ENCODE measurements around the gene SLC6A16.
"Not testable (repeated sequence)": the region's sequence is repeated elsewhere in the genome, so short reads cannot be mapped to it uniquely, and the experiment has no call there.

The SLC6A16 gene

DNA sequence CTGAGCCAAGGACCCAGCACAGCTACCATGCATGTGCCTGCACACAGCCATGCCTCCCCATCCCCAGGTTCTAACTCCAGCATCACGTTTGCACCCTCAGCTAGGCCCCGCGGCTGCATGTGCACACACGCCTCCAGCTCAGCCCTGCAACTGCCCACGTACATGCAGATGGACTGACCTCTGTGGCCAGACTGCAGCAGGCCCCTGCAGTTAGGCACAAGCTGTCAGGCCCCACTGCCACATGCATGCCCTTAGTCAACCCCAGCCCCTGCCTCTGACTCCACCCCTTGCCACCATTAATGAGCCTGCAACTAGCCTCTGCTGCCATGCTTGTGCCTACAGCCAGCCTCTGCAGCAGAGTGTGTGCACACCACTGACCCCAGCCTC is 23.1 kb downstream of the SLC6A16 start:
- H3K4me3 ChIP-seq (replicated peaks; ENCODE audit: insufficient read depth, low read length) = no peak overlapping the region
- H3K27me3 ChIP-seq (ENCODE audit: insufficient read depth, poor library complexity, severe bottlenecking) = peaks cover 3% of the 10 kb centered on the region
- no peak for DNase-seq (ENCODE audit: low read depth in 1 of 2, low spot score in 1 of 2)
- TF ChIP-seq, protein P1, sequence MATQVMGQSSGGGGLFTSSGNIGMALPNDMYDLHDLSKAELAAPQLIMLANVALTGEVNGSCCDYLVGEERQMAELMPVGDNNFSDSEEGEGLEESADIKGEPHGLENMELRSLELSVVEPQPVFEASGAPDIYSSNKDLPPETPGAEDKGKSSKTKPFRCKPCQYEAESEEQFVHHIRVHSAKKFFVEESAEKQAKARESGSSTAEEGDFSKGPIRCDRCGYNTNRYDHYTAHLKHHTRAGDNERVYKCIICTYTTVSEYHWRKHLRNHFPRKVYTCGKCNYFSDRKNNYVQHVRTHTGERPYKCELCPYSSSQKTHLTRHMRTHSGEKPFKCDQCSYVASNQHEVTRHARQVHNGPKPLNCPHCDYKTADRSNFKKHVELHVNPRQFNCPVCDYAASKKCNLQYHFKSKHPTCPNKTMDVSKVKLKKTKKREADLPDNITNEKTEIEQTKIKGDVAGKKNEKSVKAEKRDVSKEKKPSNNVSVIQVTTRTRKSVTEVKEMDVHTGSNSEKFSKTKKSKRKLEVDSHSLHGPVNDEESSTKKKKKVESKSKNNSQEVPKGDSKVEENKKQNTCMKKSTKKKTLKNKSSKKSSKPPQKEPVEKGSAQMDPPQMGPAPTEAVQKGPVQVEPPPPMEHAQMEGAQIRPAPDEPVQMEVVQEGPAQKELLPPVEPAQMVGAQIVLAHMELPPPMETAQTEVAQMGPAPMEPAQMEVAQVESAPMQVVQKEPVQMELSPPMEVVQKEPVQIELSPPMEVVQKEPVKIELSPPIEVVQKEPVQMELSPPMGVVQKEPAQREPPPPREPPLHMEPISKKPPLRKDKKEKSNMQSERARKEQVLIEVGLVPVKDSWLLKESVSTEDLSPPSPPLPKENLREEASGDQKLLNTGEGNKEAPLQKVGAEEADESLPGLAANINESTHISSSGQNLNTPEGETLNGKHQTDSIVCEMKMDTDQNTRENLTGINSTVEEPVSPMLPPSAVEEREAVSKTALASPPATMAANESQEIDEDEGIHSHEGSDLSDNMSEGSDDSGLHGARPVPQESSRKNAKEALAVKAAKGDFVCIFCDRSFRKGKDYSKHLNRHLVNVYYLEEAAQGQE (IDR thresholded peaks at IDR 0.05; ENCODE audit: insufficient replicate concordance, low read depth) = no peak
- TF ChIP-seq SPI1 (IDR thresholded peaks at IDR 0.05; ENCODE audit: borderline replicate concordance, low read depth) (no peak), GABPA (IDR thresholded peaks at IDR 0.05; ENCODE audit: low read depth) (no peak), POLR2AphosphoS5 (IDR thresholded peaks at IDR 0.05; ENCODE audit: low read depth) (no peak)
- TF ChIP-seq, protein P2, sequence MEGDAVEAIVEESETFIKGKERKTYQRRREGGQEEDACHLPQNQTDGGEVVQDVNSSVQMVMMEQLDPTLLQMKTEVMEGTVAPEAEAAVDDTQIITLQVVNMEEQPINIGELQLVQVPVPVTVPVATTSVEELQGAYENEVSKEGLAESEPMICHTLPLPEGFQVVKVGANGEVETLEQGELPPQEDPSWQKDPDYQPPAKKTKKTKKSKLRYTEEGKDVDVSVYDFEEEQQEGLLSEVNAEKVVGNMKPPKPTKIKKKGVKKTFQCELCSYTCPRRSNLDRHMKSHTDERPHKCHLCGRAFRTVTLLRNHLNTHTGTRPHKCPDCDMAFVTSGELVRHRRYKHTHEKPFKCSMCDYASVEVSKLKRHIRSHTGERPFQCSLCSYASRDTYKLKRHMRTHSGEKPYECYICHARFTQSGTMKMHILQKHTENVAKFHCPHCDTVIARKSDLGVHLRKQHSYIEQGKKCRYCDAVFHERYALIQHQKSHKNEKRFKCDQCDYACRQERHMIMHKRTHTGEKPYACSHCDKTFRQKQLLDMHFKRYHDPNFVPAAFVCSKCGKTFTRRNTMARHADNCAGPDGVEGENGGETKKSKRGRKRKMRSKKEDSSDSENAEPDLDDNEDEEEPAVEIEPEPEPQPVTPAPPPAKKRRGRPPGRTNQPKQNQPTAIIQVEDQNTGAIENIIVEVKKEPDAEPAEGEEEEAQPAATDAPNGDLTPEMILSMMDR (IDR thresholded peaks at IDR 0.05; ENCODE audit: insufficient read depth, low read length) = no peak
- H3K27ac ChIP-seq (replicated peaks) = no peak overlapping the region

DNA sequence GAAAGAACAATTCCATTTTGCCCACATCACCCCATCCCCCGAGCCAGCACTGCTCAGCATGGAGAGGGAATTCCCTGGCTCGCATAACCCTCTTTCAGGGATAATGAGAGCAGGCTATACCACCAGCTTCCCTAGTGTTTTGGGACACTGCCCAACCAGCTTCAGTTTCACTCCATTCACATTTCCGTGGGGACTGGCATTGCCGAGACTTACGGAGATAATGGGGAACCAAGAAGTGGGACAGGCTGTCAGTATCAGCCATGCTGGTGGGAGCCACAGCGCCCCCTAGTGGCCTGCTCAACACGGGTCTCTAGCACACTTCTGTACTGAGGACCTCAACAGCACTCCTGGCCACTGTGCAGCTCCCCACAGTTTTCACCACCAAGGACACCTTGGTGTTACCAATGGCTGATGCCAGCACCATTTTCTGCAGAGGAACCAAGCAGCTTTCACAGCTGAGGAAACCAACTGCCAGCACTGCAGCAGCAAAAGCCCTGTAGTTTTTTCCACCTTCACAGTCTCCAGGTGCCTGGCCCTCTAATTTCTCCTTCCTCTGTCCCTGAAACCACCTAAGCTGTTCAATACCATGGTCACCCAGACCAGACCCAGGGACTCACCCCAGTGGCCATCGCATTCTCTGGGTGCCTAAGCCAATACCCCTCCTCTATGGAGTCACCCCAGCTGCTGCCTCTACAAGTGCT is 23.7 kb downstream of the SLC6A16 start:
- TF ChIP-seq GABPA (IDR thresholded peaks at IDR 0.05; ENCODE audit: low read depth) (no peak), POLR2AphosphoS5 (IDR thresholded peaks at IDR 0.05; ENCODE audit: low read depth) (no peak), SPI1 (IDR thresholded peaks at IDR 0.05; ENCODE audit: borderline replicate concordance, low read depth) (no peak)
- TF ChIP-seq, protein P2 (IDR thresholded peaks at IDR 0.05; ENCODE audit: insufficient read depth, low read length) = peak; percentile 92
- TF ChIP-seq, protein P1 (IDR thresholded peaks at IDR 0.05; ENCODE audit: insufficient replicate concordance, low read depth) = no peak
- DNase-seq (ENCODE audit: low read depth in 1 of 2, low spot score in 1 of 2) = peak; percentile 47 to 81
- no peak overlapping the region for H3K27ac ChIP-seq (replicated peaks)
- no peak overlapping the region for H3K4me3 ChIP-seq (replicated peaks; ENCODE audit: insufficient read depth, low read length)
- H3K27me3 ChIP-seq (ENCODE audit: insufficient read depth, poor library complexity, severe bottlenecking) = peaks cover 3% of the 10 kb centered on the region

DNA sequence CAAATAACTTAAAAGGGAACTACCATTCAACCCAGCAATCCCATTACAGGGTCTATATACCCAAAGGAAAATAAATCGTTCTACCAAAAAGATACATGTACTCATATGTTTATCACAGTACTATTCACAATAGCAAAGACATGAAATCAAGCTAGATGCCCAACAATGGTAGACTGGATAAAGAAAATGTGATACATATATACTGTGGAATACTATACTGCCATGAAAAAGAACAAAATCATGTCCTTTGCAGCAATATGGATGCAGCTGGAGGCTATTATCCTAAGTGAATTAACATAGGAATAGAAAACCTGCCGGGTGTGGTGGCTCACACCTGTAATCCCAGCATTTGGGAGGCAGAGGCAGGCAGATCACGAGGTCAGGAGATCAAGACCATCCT is 26.3 kb downstream of the SLC6A16 start:
- H3K27me3 ChIP-seq (ENCODE audit: insufficient read depth, poor library complexity, severe bottlenecking); H3K27ac ChIP-seq (replicated peaks); DNase-seq (ENCODE audit: low read depth in 1 of 2, low spot score in 1 of 2); H3K4me3 ChIP-seq (replicated peaks; ENCODE audit: insufficient read depth, low read length): not testable (repeated sequence)

DNA sequence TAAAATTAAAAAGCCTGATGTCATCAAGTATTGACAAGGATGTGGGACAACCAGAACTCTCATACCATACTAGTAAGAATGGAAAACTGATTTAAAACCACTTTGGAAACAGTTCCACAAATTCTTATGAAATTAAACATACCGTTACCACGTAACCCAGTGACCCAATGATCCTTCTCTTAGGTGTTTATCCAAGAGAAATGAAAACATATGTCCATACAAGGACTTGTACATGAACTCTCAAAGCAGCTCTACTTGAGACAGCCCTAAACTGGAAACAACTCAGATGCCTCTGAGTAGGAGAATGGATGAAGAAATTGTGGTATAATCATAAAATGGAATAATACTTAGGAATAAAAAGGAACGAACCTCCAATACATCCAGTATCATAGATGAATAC is 27.6 kb downstream of the SLC6A16 start:
- TF ChIP-seq, protein P1 (IDR thresholded peaks at IDR 0.05; ENCODE audit: insufficient replicate concordance, low read depth) = no peak
- TF ChIP-seq POLR2AphosphoS5 (IDR thresholded peaks at IDR 0.05; ENCODE audit: low read depth) (no peak), SPI1 (IDR thresholded peaks at IDR 0.05; ENCODE audit: borderline replicate concordance, low read depth) (no peak), GABPA (IDR thresholded peaks at IDR 0.05; ENCODE audit: low read depth) (no peak)
- TF ChIP-seq, protein P2 (IDR thresholded peaks at IDR 0.05; ENCODE audit: insufficient read depth, low read length) = no peak
- no peak overlapping the region for H3K4me3 ChIP-seq (replicated peaks; ENCODE audit: insufficient read depth, low read length)

More for the DNA sequence above, 27.6 kb downstream of the SLC6A16 start:
- DNase-seq (ENCODE audit: low read depth in 1 of 2, low spot score in 1 of 2) = no peak
- H3K27me3 ChIP-seq (ENCODE audit: insufficient read depth, poor library complexity, severe bottlenecking) = no peaks in the 10 kb centered on the region
- H3K27ac ChIP-seq (replicated peaks) = no peak overlapping the region

All from HL-60 (cell line).